HG02938 (cell line): ENCODE data around the gene DUSP6.

Experiments
- ATAC-seq: cut with Tn5 transposase; IDR thresholded peaks from one replicate; pipeline ENCODE4 v1.9.1; 2021; ENCODE audit warnings: mild to moderate bottlenecking, moderate library complexity; ENCODE audit not compliant: unreplicated experiment

Gene DUSP6

GRCh38 chr12:89352492-89353187 is at the start of gene DUSP6:
Gene DUSP6 (minus strand): TSS chr12:89352501. CDS start chr12:89352039, 462 bp downstream.
- ATAC-seq, result peak; percentile 32

GRCh38 chr12:89401433-89402058 is 49.2 kb upstream of the DUSP6 start:
- no peak for ATAC-seq

- ATAC-seq, result no peak
These were observed 48.1 kb upstream of the DUSP6 start for GRCh38 chr12:89400415-89400814.

- no peak for ATAC-seq
These were observed 43.4 kb upstream of the DUSP6 start for GRCh38 chr12:89395712-89396111.

GRCh38 chr12:89393551-89394121 is 41.3 kb upstream of the DUSP6 start:
- no peak for ATAC-seq

GRCh38 chr12:89392391-89392790 is 40.1 kb upstream of the DUSP6 start:
- ATAC-seq, result no peak

- no peak for ATAC-seq
These were observed 39.5 kb upstream of the DUSP6 start for GRCh38 chr12:89391726-89392336.

GRCh38 chr12:89390802-89391673 is 38.7 kb upstream of the DUSP6 start:
- no peak for ATAC-seq

- ATAC-seq, result peak; percentile 74
These were observed 37.7 kb upstream of the DUSP6 start for GRCh38 chr12:89389755-89390661.

GRCh38 chr12:89386138-89386537 is 33.8 kb upstream of the DUSP6 start:
- no peak for ATAC-seq

GRCh38 chr12:89384807-89385206 is 32.5 kb upstream of the DUSP6 start:
- no peak for ATAC-seq

- ATAC-seq, result no peak
These were observed 31.9 kb upstream of the DUSP6 start for GRCh38 chr12:89384050-89384758.

GRCh38 chr12:89383235-89384049 is 31.1 kb upstream of the DUSP6 start:
- ATAC-seq, result no peak

- ATAC-seq, result no peak
These were observed 30.0 kb upstream of the DUSP6 start for GRCh38 chr12:89382328-89382727.

- no peak for ATAC-seq
These were observed 27.7 kb upstream of the DUSP6 start for GRCh38 chr12:89379839-89380467.

GRCh38 chr12:89379148-89379838 is 27.0 kb upstream of the DUSP6 start:
- ATAC-seq, result no peak

GRCh38 chr12:89376844-89377243 is 24.5 kb upstream of the DUSP6 start:
- no peak for ATAC-seq
